HG03342 (cell line): Measurements from ENCODE around the gene MBOAT1.
"Not testable (repeated sequence)": the region's sequence is repeated elsewhere in the genome, so short reads cannot be mapped to it uniquely, and the experiment has no call there.

Source experiments
- ATAC-seq: cut with Tn5 transposase; IDR thresholded peaks from one replicate; pipeline ENCODE4 v1.9.1; 2021; ENCODE audit warnings: mild to moderate bottlenecking, moderate library complexity; ENCODE audit not compliant: unreplicated experiment

MBOAT1 gene

GRCh38 chr6:20212392-20213111 is at the start of gene MBOAT1:
Gene MBOAT1, minus strand, starts transcription at chr6:20212469. Its CDS starts 235 bp downstream, at chr6:20212234.
- peak; percentile 80 for ATAC-seq

- ATAC-seq: no peak
Measured at GRCh38 chr6:20261685-20262084, 49.4 kb upstream of the MBOAT1 start.

- no peak for ATAC-seq
Measured at GRCh38 chr6:20260360-20260759, 48.1 kb upstream of the MBOAT1 start.

- ATAC-seq: no peak
Measured at GRCh38 chr6:20259316-20260049, 47.2 kb upstream of the MBOAT1 start.

- ATAC-seq: no peak
Measured at GRCh38 chr6:20255428-20255827, 43.2 kb upstream of the MBOAT1 start.

- ATAC-seq: no peak
Measured at GRCh38 chr6:20254295-20254694, 42.0 kb upstream of the MBOAT1 start.

- no peak for ATAC-seq
Measured at GRCh38 chr6:20253021-20253420, 40.8 kb upstream of the MBOAT1 start.

- ATAC-seq: no peak
Measured at GRCh38 chr6:20252311-20252710, 40.0 kb upstream of the MBOAT1 start.

GRCh38 chr6:20251525-20251924 is 39.3 kb upstream of the MBOAT1 start:
- no peak for ATAC-seq

- no peak for ATAC-seq
Measured at GRCh38 chr6:20246125-20246524, 33.9 kb upstream of the MBOAT1 start.

GRCh38 chr6:20244807-20245681 is 32.8 kb upstream of the MBOAT1 start:
- ATAC-seq: not testable (repeated sequence)

GRCh38 chr6:20243288-20243687 is 31.0 kb upstream of the MBOAT1 start:
- no peak for ATAC-seq

- ATAC-seq: no peak
Measured at GRCh38 chr6:20242397-20242796, 30.1 kb upstream of the MBOAT1 start.

- ATAC-seq: no peak
Measured at GRCh38 chr6:20241102-20241501, 28.8 kb upstream of the MBOAT1 start.

- ATAC-seq: no peak
Measured at GRCh38 chr6:20238688-20239587, 26.7 kb upstream of the MBOAT1 start.

GRCh38 chr6:20237677-20238460 is 25.6 kb upstream of the MBOAT1 start:
- no peak for ATAC-seq

- no peak for ATAC-seq
Measured at GRCh38 chr6:20236909-20237600, 24.8 kb upstream of the MBOAT1 start.

GRCh38 chr6:20236344-20236743 is 24.1 kb upstream of the MBOAT1 start:
- ATAC-seq: no peak

- ATAC-seq: no peak
Measured at GRCh38 chr6:20235041-20235440, 22.8 kb upstream of the MBOAT1 start.
